Loucy (cell line): Measurements from ENCODE around the gene ADRB2.

Experiments
- H2AFZ ChIP-seq: fragments of 200-600 bp; sonication (generic); 2 replicates; pipeline ENCODE4 v1.6.0; 2016; ENCODE audit warnings: antibody characterized with exemption, mild to moderate bottlenecking, low read length, moderate library complexity
- H3F3A ChIP-seq: fragments of 200-600 bp; 2 replicates; pipeline ENCODE4 v1.6.0; 2016; ENCODE audit warnings: antibody characterized with exemption, low read depth, mild to moderate bottlenecking
- H3K27me3 ChIP-seq: fragments of 200-600 bp; sonication (generic); 2 replicates; pipeline ENCODE4 v1.6.1; 2014; ENCODE audit warnings: low read length, mild to moderate bottlenecking; ENCODE audit not compliant: insufficient read depth, poor library complexity, severe bottlenecking
- H3K36me3 ChIP-seq: fragments of 200-600 bp; sonication (generic); 2 replicates; pipeline ENCODE4 v1.6.1; 2016; ENCODE audit warnings: low read length; ENCODE audit not compliant: insufficient read depth
- H3K4me1 ChIP-seq: fragments of 200-600 bp; sonication (generic); 2 replicates; pipeline ENCODE4 v1.5.1; 2014; ENCODE audit warnings: low read length, mild to moderate bottlenecking; ENCODE audit not compliant: insufficient read depth, poor library complexity, severe bottlenecking
- H3K4me2 ChIP-seq: fragments of 200-600 bp; sonication (generic); 2 replicates; pipeline ENCODE4 v1.6.0; 2014; ENCODE audit warnings: antibody characterized with exemption, low read length, low read depth, mild to moderate bottlenecking; ENCODE audit not compliant: poor library complexity, severe bottlenecking
- H3K4me3 ChIP-seq: fragments of 200-600 bp; sonication (generic); 2 replicates; pipeline ENCODE4 v1.5.1; 2014; ENCODE audit warnings: low read length, mild to moderate bottlenecking, mixed read lengths; ENCODE audit not compliant: poor library complexity, severe bottlenecking
- H3K79me2 ChIP-seq: fragments of 200-600 bp; sonication (generic); 2 replicates; pipeline ENCODE4 v1.6.1; 2014; ENCODE audit warnings: low read length; ENCODE audit not compliant: insufficient read depth
- H3K9ac ChIP-seq: fragments of 200-600 bp; sonication (generic); 2 replicates; pipeline ENCODE4 v1.6.0; 2014; ENCODE audit warnings: mild to moderate bottlenecking, low read depth, low read length, moderate library complexity; ENCODE audit not compliant: poor library complexity, severe bottlenecking
- H3K9me2 ChIP-seq: fragments of 200-600 bp; sonication (generic); replicated peaks from 2 replicates; pipeline ENCODE4 v1.6.1; 2016; ENCODE audit warnings: low read depth, low read length, mixed read lengths
- H3K9me3 ChIP-seq: fragments of 200-600 bp; sonication (generic); 2 replicates; pipeline ENCODE4 v1.6.1; 2014; ENCODE audit warnings: mild to moderate bottlenecking, antibody characterized with exemption, low read length, low read depth; ENCODE audit not compliant: insufficient read depth
- H4K20me1 ChIP-seq: fragments of 200-600 bp; sonication (generic); 2 replicates; pipeline ENCODE4 v1.6.0; 2014; ENCODE audit warnings: antibody characterized with exemption, low read length, mild to moderate bottlenecking; ENCODE audit not compliant: insufficient read depth, poor library complexity, severe bottlenecking
- CTCF ChIP-seq: fragments of 200-600 bp; sonication (generic); conservative IDR thresholded peaks from 2 replicates; pipeline ENCODE4 v1.5.1; 2014; ENCODE audit warnings: mild to moderate bottlenecking, antibody characterized with exemption, low read length
- EZH2phosphoT487 ChIP-seq: fragments of 200-600 bp; IDR thresholded peaks from 2 replicates; pipeline ENCODE4 v1.6.1; 2018; ENCODE audit warnings: antibody characterized with exemption, mild to moderate bottlenecking, moderate library complexity, borderline replicate concordance

ADRB2 gene

DNA sequence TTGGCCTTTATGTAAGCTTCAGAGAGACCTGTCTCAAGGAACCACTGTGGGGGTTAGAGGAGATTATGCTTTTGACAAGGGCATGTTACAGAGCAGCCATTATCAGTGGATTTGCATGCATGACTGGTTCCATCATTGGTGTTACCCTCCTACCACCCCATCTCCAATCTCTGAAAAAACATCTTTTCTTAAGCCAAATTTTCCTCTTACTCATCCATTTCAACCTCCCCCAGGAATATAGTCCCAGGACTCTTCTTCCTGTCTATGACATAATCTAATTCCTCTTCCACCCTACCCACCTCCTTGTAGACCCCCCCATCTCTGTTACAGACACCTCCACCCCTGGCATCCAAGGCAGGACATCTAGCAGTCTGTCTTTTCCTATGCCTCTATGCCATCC is 33.1 kb upstream of the ADRB2 start:
- H3K27me3 ChIP-seq: no peaks in the 10 kb centered on the region
- peaks cover 23% of the 10 kb centered on the region for H3K4me1 ChIP-seq
- no peak overlapping the region for H3K4me2 ChIP-seq
- H3F3A ChIP-seq: no peaks in the 10 kb centered on the region
- no peaks in the 10 kb centered on the region for H3K9me2 ChIP-seq
- no peak for TF ChIP-seq EZH2phosphoT487
- no peak for TF ChIP-seq CTCF
- H3K36me3 ChIP-seq: no peaks in the 10 kb centered on the region
- no peak overlapping the region for H3K4me3 ChIP-seq
- H4K20me1 ChIP-seq: no peaks in the 10 kb centered on the region
- no peak overlapping the region for H3K9ac ChIP-seq
- H2AFZ ChIP-seq: peak overlapping the region; percentile 34; the same call in 1 of the 2 replicates
- no peaks in the 10 kb centered on the region for H3K9me3 ChIP-seq
- H3K79me2 ChIP-seq: no peaks in the 10 kb centered on the region

GRCh38 chr5:148794275-148794674 is 32.1 kb upstream of the ADRB2 start:
- Histone ChIP-seq H3K9me2 (no peaks in the 10 kb centered on the region), H2AFZ (peak overlapping the region; percentile 11; the same call in 1 of the 2 replicates), H3K36me3 (no peaks in the 10 kb centered on the region), H3F3A (no peaks in the 10 kb centered on the region), H3K27me3 (no peaks in the 10 kb centered on the region), H3K4me1 (peaks cover 23% of the 10 kb centered on the region), H3K4me2 (peak overlapping the region; percentile 46), H3K9me3 (no peaks in the 10 kb centered on the region), H4K20me1 (no peaks in the 10 kb centered on the region), H3K79me2 (no peaks in the 10 kb centered on the region), H3K9ac (peak overlapping the region; percentile 0), H3K4me3 (no peak overlapping the region)
- TF ChIP-seq EZH2phosphoT487 (no peak), CTCF (no peak)

GRCh38 chr5:148794729-148795561 is 31.5 kb upstream of the ADRB2 start:
- no peaks in the 10 kb centered on the region for H3K9me3 ChIP-seq
- peak overlapping the region; percentile 46 for H3K4me2 ChIP-seq
- peak overlapping the region; percentile 5 for H3K4me3 ChIP-seq

More at GRCh38 chr5:148794729-148795561, 31.5 kb upstream of the ADRB2 start:
- H3K36me3 ChIP-seq: no peaks in the 10 kb centered on the region
- H2AFZ ChIP-seq: peak overlapping the region; percentile 11; the same call in 1 of the 2 replicates
- TF ChIP-seq EZH2phosphoT487 (no peak), CTCF (no peak)
- no peaks in the 10 kb centered on the region for H3K27me3 ChIP-seq
- no peaks in the 10 kb centered on the region for H3K79me2 ChIP-seq
- no peaks in the 10 kb centered on the region for H3K9me2 ChIP-seq
- H4K20me1 ChIP-seq: no peaks in the 10 kb centered on the region
- peaks cover 23% of the 10 kb centered on the region for H3K4me1 ChIP-seq
- H3K9ac ChIP-seq: peak overlapping the region; percentile 0
- H3F3A ChIP-seq: no peaks in the 10 kb centered on the region
